GM18858 (cell line): Measurements from ENCODE around the gene TRAPPC3L.
A peak's percentile ranks its signal among the peaks of the same experiment; 100 is the strongest.

Source experiments
- ATAC-seq: cut with Tn5 transposase; IDR thresholded peaks from one replicate; pipeline ENCODE4 v1.9.1; 2021; ENCODE audit not compliant: unreplicated experiment

TRAPPC3L gene

DNA sequence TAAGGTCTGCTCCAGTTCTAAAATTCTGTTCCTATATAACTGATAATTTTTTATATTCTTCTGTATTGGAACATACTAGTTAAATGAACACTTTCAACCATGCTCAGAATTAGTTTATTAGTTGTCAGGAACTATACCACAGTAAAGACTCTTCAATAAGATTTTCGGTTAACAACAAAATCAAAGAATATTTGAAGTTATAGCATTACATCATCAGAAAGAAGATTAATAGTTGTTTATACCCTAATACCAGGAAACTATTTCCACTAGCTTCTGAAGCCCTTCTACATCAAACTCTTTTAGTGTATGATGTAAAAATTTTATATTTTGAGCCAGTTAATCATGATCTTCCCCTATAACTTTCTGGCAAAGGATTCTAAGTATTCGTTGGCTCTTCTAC is 14.6 kb upstream of the TRAPPC3L start:
- ATAC-seq: no peak

DNA sequence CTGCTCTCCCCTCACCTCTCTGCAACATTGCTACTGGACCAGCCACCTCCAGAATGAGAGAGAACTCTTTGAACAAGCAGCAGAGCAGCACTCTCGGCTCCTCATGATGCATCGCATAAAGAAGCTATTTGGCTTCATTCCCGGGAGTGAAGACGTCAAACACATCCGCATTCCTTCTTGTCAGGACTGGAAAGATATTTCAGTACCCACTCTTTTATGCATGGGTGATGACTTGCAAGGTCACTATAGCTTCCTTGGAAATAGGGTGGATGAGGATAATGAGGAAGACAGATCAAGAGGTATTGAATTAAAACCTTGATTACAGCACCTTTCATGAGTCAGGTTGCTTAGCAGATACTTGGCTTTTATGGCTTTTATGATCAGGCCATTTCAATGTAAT is 12.4 kb upstream of the TRAPPC3L start:
- ATAC-seq: no peak

DNA sequence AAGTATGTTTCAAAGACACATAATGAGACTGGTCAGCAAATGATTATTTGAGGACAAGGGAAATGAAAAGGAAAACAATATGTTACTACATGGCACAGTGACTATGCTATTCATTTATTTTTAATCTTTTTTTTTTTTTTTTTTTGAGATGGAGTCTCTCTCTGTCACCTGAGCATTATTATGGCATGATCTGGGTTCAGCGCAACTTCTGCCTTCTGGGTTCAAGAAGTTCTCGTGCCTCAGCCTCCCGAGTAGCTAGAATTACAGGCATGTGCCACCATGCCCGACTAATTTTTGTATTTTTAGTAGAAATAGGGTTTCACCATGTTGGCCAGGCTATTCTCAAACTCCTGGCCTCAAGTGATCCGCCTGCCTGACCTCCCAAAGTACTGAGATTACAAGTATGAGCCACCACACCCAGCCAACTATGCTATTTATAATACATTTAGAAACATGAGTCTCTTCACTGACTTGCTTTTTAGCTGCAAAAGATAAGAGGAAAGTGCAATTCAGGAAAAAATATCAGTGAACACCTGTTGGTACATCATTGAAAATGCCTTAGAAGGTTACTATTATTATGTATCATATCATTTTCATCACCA is 11.4 kb upstream of the TRAPPC3L start:
- ATAC-seq: no peak

DNA sequence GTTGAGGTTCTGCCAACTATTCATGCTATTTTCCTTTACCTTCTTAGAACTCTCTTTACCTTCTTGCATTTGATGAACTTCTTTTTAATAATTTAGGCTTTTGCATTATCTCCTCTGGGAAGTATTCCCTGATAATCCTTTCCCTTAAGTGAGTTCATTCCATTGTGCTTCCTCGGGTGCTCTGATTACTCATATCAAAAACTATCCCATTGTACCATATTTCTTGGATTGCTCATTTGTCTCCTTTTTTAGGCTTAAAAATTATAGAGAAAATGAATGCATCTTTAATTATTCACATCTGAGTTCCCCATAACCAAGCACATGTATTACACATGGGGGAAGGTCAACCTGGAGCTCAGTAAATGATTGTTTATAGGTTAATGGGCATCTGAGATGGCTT is 10.6 kb upstream of the TRAPPC3L start:
- no peak for ATAC-seq

DNA sequence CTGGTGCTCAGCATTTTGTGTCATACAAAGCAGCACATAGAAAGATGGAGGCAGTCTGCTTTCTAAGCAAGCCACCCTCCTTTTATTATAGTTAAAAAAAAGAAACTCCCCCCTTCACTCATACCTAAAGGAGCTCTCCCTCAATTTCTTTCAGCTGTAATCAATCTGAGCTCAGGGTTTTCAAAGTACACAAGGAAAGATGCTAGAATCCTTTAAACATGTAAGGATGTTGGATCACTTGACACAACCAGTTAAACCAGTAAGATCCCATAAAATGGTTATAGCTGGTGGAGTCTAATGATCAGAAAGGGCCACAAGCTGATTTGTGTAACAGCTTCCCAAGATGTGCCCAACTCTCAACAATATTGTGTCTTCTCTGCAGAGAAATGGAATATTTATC is 8.0 kb upstream of the TRAPPC3L start, which contains the start of gene CALHM4:
Gene CALHM4 (plus strand): TSS at position 301 of the 400 bp plus-strand sequence. CDS start 43 bp downstream, at position 344.
- no peak for ATAC-seq

DNA sequence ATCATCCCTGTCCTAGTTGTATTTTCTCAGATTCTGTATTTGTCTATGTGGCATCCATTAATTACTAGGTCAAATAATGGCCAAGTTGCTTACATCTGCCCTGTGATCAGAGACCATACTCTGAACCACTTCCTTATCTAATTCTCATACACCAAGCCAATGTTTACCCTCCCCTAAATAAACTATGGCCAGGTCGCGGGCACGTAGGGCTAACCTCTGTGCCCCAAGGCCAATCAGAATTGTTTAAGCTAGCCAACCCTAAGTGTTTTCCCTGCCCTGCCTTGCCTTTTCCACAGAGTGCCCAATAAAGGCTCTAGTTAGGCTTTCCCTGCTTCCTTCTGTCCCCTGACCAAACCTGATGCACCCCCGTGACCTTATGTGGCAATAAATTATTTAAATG is 5.3 kb upstream of the TRAPPC3L start:
- no peak for ATAC-seq

DNA sequence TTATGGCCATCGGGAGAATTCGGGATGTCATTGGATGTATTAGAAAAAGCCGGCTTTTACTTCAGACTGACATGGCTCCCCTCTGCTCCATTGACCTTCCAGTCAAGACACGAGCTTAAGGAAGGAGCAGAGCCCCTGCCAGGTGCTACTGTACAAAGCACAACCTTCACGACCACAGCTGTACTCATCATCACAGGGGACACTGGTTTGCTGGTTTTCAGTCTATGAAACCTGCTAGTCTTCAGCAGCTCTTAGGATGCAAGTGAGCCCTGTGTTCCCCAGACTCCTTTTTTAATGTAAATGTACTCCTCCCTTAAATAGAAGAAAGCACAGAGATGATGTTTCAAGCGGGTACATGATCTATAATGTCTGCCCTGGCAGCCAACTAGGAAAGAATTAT is 1.9 kb upstream of the TRAPPC3L start:
- no peak for ATAC-seq

DNA sequence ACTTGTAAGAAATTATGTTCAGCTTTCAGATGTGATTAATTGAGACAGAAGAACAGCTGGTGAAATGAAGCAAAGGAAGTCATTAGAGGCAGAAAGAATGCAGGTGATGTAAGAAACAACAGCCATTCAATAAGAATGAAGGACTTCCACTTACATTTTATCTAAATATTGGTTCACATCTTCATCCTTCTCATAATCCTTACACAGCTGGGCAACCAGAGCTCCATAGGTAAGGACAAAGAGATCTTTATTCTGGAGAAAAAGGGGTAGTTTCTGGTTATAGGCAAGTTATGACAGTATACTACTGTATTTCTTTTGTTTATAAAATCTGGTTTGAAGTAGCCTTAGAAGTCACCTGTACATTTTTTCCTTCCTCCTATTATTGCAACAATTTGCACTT is 2.3 kb downstream of the TRAPPC3L start:
- no peak for ATAC-seq

DNA sequence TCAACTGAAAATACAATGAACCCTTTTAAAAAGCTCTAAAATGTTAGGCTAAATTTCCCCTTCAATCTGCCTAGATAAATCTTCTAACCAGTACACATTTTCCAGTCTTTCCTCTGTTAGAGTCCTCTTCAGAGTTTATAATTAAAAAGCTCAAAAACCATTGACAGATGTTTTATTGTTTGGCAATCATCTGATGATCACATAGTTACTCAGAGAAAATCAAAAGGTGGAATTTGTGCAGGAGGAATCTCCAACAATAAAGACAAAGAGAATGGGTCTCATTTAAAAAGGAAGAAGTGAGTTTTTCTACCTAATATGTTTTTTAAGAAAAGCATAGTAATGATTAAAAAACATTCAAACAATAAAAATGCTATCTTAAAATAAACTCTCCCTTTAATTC is 3.1 kb downstream of the TRAPPC3L start:
- ATAC-seq: no peak

DNA sequence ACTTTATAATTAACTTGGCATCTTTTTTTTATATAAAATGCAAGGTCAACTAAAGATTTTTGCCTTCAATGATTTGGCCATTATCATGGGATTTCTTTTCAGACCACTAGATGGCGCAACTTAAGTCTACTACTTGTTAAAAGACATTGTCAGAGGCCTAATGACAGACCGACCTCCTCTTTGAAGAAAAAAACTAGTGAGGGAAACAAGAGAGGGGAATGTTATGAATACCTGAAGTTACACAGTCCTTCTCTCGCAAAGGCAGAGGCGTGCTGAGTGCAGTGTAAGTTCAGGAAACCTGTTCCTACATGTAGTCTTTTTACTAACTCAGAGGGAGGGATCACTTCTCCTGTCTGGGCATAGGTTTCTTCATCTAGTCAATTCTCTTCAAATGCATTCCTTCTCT is 9.3 kb downstream of the TRAPPC3L start:
- peak; percentile 60 for ATAC-seq

DNA sequence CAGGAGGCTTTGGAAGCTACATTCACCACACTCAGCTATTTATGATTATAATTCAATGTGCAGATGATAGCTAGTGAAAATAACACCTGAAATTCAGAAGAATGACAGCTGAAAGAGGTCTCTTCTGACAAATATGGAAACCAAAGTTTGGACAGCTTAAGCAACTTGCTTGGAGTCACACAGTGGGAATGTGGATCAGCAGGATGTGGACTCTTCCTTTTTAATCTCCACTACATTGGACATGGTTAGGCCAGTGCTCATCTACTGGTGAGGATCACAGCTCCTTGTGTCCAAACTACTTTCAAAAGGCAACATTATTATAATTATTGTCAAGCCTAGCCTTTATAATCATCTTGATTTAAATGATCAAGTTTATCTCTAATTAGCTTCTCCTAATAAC is 10.4 kb downstream of the TRAPPC3L start:
- ATAC-seq: no peak

DNA sequence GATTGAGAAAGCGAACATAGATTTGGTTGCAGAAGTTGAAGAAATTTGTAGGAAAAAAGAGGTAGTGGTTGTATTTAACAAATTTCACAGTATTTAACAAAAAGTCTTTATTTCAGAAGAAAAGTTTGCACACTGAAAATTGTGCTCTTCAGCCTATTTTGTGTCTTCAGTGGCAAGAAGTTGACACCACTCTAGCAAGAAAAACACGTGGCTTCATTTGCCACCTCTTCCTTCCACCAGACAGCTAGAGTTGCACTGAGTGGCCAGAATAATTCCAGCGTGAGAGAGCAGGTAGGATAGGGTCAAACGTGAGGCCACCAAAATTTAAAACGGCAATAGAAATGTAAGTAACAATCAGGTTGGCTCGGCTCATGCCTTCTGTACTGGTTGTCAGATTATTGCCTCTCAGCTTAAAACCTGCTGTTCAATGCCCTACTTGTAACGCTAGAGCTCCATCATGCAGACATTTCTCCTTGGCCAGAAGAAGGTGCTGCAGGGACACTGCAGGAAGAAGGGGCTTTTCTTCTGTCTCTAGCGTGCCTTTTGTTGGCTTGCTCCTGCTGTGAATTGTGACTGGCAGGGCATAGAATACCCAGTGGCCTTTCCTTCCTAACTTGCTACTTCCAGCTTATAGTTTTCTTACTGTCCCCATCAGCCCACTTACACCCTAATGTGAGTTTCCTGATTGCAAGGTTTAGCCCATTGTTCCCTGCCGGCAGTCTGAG is 12.1 kb downstream of the TRAPPC3L start:
- ATAC-seq: no peak

DNA sequence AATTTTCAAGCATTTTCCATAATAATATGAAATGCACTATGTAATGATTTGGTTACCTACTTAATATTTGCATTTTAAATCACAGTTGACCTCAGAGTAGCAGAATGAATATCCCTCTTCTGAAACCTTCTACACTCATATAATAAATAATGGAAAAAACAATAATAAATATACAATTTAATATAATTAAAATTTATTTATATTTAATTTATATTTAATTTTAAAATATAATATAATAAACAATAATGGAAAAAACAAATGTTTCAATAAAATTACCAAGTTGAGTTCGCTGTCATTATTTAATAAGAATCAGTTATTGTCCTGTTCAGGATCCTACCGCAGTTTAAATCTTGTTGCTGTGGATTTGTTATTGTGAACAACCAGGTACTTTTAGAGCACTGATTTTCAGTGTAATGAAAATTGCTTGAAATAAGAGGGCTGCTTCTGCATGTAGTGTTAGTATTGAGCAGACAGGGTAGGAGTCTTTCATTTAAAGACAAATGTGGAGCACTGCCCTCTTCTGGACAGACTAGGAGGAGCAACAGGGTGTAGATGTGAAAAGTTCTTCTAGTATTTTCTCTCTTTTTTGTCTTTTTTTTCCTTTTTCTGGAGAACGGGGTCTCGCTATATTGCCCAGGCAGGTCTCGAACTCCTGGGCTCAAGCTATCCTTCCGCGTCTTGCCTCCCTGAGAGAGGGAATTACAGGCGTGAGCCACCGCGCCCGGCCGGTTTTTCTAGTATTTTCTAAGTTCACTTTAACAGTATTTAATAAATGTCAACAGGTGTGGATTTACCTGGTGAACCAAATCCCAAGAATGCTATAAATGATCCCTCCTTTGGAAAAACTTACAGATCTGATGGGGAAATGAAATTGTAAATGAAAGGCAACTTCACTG is 13.6 kb downstream of the TRAPPC3L start:
- peak; percentile 59 for ATAC-seq

DNA sequence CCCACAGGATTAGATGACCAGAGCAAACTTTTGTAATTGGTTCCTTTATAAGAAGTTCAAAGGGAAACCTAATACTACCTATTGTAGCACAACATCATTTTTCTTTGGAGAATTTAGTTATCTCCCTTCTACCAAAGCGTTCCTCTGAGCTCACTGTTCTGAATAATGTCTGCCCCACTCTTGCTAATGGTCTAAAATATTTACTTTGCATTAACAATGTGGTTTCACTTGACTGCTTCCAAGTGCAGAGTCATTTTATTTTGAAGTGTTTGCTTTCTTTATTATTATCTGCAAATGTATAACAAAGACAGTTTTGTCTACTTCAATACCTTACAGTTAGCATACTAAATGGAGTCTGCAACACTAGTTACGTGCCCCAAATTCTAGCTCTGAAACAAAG is 15.0 kb downstream of the TRAPPC3L start:
- ATAC-seq: no peak

DNA sequence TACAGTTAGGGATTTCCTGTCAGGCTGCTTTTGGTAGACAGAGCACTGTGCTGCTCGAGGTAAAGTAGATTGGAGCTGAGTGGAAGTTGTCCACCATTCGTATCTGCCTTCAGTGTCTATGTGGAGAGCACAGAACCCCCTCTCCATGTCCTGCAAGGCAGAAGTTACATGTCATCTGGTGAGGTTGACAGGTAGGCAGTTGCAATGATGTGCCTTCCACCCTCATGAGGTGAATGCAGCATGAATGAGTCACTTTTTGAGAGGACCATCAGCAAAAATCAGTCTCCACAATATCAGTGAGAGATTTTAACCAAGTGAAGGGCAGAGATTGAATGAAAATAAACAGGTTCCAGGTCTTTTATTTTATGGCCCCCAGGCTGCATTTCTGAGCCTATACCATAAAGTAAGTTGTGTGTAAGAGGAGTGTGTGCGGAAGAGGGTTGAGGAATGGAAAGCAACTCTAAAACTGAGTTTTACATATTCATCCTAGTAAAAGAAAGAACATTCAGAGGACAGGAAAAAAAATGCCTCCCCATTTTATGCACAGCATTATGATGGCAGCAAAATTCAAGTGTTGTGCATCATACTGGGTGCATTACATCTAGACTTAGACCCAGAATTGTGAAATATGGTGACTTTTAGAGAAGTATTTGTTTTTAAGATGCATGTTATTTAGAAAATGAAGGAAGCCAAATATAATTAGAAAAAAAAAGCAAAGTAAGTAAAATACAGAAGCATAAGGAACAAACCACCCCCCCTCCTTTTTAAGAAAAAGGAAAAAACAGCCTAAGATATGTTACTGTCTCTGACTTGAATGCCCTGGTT is 15.8 kb downstream of the TRAPPC3L start:
- ATAC-seq: no peak

DNA sequence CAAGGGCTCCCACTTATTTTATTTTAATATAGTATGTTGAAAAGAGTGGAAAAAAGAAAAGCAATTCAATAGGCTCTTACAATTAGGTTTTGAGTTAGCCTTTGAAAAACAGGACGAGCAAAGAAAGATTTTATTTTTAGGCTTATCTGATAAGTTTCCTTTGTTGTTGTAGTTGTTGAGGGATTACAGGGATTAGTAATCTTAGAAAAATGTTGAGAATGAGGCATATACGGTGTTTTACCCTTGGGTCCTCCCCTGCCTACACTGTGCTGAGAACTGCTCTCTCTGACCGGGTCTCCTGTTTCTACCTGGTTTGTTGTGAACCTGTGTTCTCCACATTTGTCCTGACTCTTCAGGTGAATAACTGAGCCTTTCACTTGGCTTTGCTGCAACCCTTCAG is 16.7 kb downstream of the TRAPPC3L start:
- no peak for ATAC-seq

DNA sequence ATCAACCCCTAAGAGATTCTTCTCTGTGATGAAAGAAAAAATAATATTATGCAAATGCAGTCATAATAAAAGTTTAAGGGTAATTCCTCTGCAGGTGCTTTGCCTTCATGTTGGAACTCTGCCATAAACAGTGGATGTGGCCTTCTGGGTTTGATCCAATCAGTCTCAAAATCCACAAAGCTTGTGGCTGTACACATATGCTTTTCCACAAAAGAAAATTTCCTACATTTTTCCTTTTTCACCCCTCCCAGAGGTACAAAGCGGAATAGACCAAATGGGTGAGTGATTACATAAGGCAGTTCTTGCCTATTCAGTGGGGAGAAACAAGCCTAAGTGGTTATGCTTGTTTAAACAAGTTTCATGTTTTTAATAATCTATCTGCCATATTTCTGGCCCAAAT is 17.4 kb downstream of the TRAPPC3L start:
- ATAC-seq: no peak

DNA sequence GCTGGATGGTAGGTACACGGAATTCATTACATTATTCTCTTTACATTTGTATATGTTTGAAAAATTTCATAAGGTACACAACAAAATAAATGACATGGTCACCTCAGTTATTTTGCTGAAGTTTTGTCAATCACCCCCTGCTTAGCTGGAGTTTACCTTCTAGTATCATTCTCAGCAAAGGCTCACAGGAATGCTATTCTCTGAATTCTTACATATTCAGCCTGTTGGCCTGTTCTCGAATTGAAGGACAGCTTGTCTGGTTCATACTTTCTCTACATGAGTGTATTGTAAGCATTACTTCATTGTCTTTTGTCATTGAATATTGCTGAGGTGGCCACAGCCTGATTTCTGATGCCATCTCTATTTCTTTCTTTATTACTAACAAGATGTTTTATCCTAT is 21.2 kb downstream of the TRAPPC3L start:
- ATAC-seq: no peak

DNA sequence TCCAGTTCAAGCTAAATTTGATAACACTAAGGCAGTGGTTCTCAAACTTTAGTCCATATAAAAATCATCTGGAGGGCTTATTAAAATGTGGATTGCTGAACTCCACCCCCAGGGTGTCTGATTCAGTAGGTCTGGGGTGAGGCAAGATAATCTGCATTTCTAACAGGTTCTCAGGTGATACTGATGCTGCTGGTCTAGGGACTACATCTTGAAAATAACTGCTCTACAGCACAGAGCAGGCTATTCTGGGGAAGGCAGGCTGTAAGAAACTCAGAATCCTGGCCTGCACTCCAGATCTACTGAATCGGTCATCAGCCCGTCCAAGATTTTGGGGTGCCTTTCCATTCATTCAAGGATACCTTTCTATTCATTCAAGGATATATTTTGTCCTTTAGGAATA is 22.6 kb downstream of the TRAPPC3L start:
- no peak for ATAC-seq

DNA sequence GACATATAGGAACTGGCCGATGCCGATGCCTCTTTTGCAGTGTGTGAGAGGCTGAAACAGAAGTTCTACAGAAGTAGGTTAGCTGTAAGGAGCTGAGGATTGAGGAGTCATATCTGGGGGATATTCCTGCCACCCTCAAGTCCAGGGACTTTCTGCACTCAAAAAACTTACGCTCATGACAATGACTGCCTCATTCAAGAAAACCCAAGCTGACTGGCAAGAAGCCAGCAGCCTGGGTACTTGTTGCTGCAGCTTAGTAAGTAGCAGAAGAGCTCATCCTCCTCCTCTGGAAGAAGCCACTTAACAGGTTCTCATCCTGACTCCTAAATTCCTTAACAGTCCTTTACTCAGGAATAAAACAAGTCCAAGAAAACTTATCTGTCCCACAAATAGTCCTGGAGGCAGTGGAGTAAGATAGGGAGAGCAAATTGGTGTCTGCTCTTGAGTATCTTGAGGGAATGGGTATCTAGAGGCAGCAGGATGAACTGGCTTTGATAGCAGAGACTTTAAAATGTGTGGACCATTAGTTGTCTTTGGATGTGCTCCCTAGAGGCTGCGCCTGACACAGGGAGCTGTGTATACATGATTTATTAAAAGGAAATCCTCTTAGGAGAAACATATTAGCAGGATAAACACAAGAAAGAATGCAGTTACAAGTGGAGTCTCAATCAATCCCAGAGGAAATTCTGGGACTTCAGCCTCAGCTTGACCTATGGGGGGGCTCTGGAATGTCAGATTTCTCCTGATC is 26.7 kb downstream of the TRAPPC3L start:
- ATAC-seq: no peak
